HEK293 (cell line): ENCODE results near the gene SLC9A2.

Experiments used
- CTCF ChIA-PET: fragments of 350-600 bp; formaldehyde crosslinking; extraction: SDS; loops from one replicate; lab custom pipeline; 2021; ENCODE audit warnings: antibody characterized with exemption; lab: Yijun Ruan, JAX
- POLR2A ChIA-PET: fragments of 300-600 bp; formaldehyde crosslinking; extraction: SDS; loops from one replicate; lab custom pipeline; 2020; ENCODE audit warnings: antibody characterized with exemption, inconsistent platforms; lab: Yijun Ruan, JAX
- H3K27ac ChIP-seq: fragments of 200-500 bp; sonication (Bioruptor generic); 2 replicates; pipeline ENCODE4 v1.5.1; 2014; ENCODE audit warnings: low read depth, low read length, control low read depth, inconsistent platforms; ENCODE audit errors: extremely low read depth
- H3K36me3 ChIP-seq, 2 experiments: fragments of 200-500 bp in 1 of 2; sonication (Bioruptor generic) in 1 of 2; 1 replicate in 1 of 2; 2 replicates in 1 of 2; pipeline ENCODE4 v1.5.1; 2014 to 2017; ENCODE audit warnings: inconsistent platforms in 2 of 2, low read length in 2 of 2; ENCODE audit not compliant: control insufficient read depth in 2 of 2, insufficient read depth in 1 of 2
- H3K4me1 ChIP-seq: fragments of 200-500 bp; sonication (Bioruptor generic); 2 replicates; pipeline ENCODE4 v1.5.1; 2014; ENCODE audit warnings: mild to moderate bottlenecking, low read length, inconsistent platforms; ENCODE audit not compliant: control insufficient read depth, insufficient read depth
- H3K4me3 ChIP-seq: 2 replicates; pipeline ENCODE4 v1.5.1; 2011; ENCODE audit warnings: low read depth, mild to moderate bottlenecking, control low read depth, low read length, moderate library complexity
- H3K9me3 ChIP-seq: fragments of 200-500 bp; sonication (Bioruptor generic); 2 replicates; pipeline ENCODE4 v1.5.1; 2014; ENCODE audit warnings: low read depth, low read length, inconsistent platforms; ENCODE audit not compliant: control insufficient read depth, insufficient read depth
- KLF1 ChIP-seq: fragments of 450-650 bp; formaldehyde crosslinking; IDR thresholded peaks from 2 replicates; pipeline ENCODE4 v1.5.1; 2016; ENCODE audit warnings: missing biosample characterization, missing genetic modification characterization
- SCRT2 ChIP-seq: fragments of 450-650 bp; formaldehyde crosslinking; IDR thresholded peaks from 2 replicates; pipeline ENCODE4 v1.5.1; 2016; ENCODE audit warnings: missing biosample characterization, missing genetic modification characterization
- ZNF19 ChIP-seq: fragments of 450-650 bp; formaldehyde crosslinking; IDR thresholded peaks from 2 replicates; pipeline ENCODE4; 2016; ENCODE audit warnings: missing biosample characterization, missing genetic modification characterization, low read depth
- ZNF214 ChIP-seq: fragments of 450-650 bp; formaldehyde crosslinking; IDR thresholded peaks from 2 replicates; pipeline ENCODE4 v1.5.1; 2017; ENCODE audit warnings: missing biosample characterization, mild to moderate bottlenecking, missing genetic modification characterization, borderline replicate concordance
- ZNF221 ChIP-seq: fragments of 450-650 bp; formaldehyde crosslinking; IDR thresholded peaks from 2 replicates; pipeline ENCODE4 v1.5.1; 2017; ENCODE audit warnings: missing biosample characterization, missing genetic modification characterization, borderline replicate concordance
- ZNF324 ChIP-seq: fragments of 450-650 bp; formaldehyde crosslinking; IDR thresholded peaks from 2 replicates; pipeline ENCODE4 v1.5.1; 2016; ENCODE audit warnings: missing biosample characterization, missing genetic modification characterization
- ZNF37A ChIP-seq: fragments of 450-650 bp; IDR thresholded peaks from 2 replicates; pipeline ENCODE4 v1.5.1; 2018; ENCODE audit warnings: missing biosample characterization, missing genetic modification characterization
- ZNF544 ChIP-seq: fragments of 450-650 bp; formaldehyde crosslinking; IDR thresholded peaks from 2 replicates; pipeline ENCODE4 v1.5.0; 2017; ENCODE audit warnings: missing biosample characterization, missing genetic modification characterization
- ZNF792 ChIP-seq: fragments of 450-650 bp; formaldehyde crosslinking; IDR thresholded peaks from 2 replicates; pipeline ENCODE4 v1.5.1; 2016; ENCODE audit warnings: missing biosample characterization, missing genetic modification characterization
- ZNF830 ChIP-seq: fragments of 450-650 bp; IDR thresholded peaks from 2 replicates; pipeline ENCODE4 v1.5.0; 2018; ENCODE audit warnings: missing biosample characterization, missing genetic modification characterization, low read depth, mild to moderate bottlenecking, moderate library complexity
- ZNF843 ChIP-seq: fragments of 450-650 bp; formaldehyde crosslinking; IDR thresholded peaks from 2 replicates; pipeline ENCODE4 v1.5.1; 2016; ENCODE audit warnings: missing biosample characterization, missing genetic modification characterization
- TF ChIP-seq, protein P1 (sequence below): fragments of 450-650 bp; formaldehyde crosslinking; IDR thresholded peaks from 2 replicates; pipeline ENCODE4 v1.5.1; 2016; ENCODE audit warnings: missing biosample characterization, missing genetic modification characterization, low read depth
- TF ChIP-seq, protein P2 (sequence below): fragments of 450-650 bp; formaldehyde crosslinking; IDR thresholded peaks from 2 replicates; pipeline ENCODE4 v1.5.1; 2016; ENCODE audit warnings: missing biosample characterization, missing genetic modification characterization
- TF ChIP-seq, protein P3 (sequence below): fragments of 450-650 bp; formaldehyde crosslinking; conservative IDR thresholded peaks from 2 replicates; pipeline ENCODE4 v1.5.1; 2016; ENCODE audit warnings: low read depth, missing biosample characterization, missing genetic modification characterization
- TF ChIP-seq, protein P4 (sequence below): fragments of 450-650 bp; formaldehyde crosslinking; IDR thresholded peaks from 2 replicates; pipeline ENCODE4 v1.5.1; 2016; ENCODE audit warnings: missing biosample characterization, missing genetic modification characterization
- TF ChIP-seq, protein P5 (sequence below): fragments of 450-650 bp; formaldehyde crosslinking; IDR thresholded peaks from 2 replicates; pipeline ENCODE4 v1.5.1; 2016; ENCODE audit warnings: missing biosample characterization, missing genetic modification characterization
- TF ChIP-seq, protein P6 (sequence below): fragments of 450-650 bp; formaldehyde crosslinking; IDR thresholded peaks from 2 replicates; pipeline ENCODE4; 2016; ENCODE audit warnings: missing biosample characterization, missing genetic modification characterization

SLC9A2 gene

DNA sequence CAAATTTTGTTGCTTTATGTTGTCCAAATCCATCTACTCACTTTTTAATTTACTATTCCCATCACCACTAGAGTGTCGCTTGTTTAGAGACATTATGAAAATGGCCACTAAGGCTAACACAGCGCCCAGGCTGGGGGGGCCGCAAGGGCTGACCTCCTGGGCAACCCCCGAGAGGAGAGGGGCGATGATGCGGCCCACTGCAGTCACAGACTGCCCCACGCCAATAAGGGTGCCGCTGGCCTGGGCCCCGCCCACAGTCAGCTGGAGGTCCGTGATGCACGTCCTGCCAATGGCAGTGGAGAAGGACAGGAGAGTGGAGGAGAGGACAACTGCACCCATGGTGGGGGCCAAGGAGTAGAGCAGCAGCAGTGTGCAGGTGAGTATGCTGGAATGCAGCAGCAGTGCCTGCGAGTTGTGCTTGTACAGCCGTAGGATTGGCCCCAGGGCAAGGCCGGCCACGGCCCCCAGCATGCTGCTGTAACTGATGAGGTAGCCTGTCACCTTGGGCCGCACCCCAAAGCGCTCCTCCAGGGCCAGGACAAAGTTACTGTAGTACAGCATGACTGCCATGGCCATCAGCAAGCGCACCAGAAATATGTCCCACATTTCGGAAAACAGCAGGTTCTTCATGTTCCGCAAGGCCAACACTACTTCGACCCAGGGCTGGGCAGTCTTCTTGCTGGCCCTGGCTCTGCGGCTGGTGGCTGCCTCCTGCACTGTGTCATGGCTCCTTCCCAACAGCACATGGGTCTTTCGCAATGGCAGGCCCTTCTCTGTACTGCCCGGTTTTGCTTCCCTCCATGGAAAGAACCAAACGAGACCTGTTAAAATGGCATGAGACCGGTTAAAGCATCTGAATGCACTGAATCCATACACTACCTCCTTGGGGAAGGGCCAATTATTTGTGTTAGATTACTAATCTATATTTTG lies 99.3 kb downstream of the SLC9A2 start:
- CTCF ChIA-PET = no interaction called here
- Histone ChIP-seq H3K4me1 (no peaks in the 10 kb centered on the region), H3K27ac (no peak overlapping the region), H3K36me3 (peaks cover 32 to 68% of the 10 kb centered on the region in 2 experiments)
- TF ChIP-seq ZNF544 (no peak), ZNF324 (no peak), ZNF792 (tag by site-specific recombination) (no peak), ZNF830 (tag by site-specific recombination) (no peak), ZNF37A (tag by site-specific recombination) (no peak), ZNF221 (no peak), SCRT2 (tag by site-specific recombination) (no peak), ZNF214 (tag by site-specific recombination) (no peak), ZNF19 (tag by site-specific recombination) (no peak), ZNF843 (tag by site-specific recombination) (no peak)
- TF ChIP-seq, protein P1, sequence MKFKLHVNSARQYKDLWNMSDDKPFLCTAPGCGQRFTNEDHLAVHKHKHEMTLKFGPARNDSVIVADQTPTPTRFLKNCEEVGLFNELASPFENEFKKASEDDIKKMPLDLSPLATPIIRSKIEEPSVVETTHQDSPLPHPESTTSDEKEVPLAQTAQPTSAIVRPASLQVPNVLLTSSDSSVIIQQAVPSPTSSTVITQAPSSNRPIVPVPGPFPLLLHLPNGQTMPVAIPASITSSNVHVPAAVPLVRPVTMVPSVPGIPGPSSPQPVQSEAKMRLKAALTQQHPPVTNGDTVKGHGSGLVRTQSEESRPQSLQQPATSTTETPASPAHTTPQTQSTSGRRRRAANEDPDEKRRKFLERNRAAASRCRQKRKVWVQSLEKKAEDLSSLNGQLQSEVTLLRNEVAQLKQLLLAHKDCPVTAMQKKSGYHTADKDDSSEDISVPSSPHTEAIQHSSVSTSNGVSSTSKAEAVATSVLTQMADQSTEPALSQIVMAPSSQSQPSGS (tag by site-specific recombination) = no peak
- TF ChIP-seq, protein P2, sequence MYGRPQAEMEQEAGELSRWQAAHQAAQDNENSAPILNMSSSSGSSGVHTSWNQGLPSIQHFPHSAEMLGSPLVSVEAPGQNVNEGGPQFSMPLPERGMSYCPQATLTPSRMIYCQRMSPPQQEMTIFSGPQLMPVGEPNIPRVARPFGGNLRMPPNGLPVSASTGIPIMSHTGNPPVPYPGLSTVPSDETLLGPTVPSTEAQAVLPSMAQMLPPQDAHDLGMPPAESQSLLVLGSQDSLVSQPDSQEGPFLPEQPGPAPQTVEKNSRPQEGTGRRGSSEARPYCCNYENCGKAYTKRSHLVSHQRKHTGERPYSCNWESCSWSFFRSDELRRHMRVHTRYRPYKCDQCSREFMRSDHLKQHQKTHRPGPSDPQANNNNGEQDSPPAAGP = no peak
- TF ChIP-seq, protein P3, sequence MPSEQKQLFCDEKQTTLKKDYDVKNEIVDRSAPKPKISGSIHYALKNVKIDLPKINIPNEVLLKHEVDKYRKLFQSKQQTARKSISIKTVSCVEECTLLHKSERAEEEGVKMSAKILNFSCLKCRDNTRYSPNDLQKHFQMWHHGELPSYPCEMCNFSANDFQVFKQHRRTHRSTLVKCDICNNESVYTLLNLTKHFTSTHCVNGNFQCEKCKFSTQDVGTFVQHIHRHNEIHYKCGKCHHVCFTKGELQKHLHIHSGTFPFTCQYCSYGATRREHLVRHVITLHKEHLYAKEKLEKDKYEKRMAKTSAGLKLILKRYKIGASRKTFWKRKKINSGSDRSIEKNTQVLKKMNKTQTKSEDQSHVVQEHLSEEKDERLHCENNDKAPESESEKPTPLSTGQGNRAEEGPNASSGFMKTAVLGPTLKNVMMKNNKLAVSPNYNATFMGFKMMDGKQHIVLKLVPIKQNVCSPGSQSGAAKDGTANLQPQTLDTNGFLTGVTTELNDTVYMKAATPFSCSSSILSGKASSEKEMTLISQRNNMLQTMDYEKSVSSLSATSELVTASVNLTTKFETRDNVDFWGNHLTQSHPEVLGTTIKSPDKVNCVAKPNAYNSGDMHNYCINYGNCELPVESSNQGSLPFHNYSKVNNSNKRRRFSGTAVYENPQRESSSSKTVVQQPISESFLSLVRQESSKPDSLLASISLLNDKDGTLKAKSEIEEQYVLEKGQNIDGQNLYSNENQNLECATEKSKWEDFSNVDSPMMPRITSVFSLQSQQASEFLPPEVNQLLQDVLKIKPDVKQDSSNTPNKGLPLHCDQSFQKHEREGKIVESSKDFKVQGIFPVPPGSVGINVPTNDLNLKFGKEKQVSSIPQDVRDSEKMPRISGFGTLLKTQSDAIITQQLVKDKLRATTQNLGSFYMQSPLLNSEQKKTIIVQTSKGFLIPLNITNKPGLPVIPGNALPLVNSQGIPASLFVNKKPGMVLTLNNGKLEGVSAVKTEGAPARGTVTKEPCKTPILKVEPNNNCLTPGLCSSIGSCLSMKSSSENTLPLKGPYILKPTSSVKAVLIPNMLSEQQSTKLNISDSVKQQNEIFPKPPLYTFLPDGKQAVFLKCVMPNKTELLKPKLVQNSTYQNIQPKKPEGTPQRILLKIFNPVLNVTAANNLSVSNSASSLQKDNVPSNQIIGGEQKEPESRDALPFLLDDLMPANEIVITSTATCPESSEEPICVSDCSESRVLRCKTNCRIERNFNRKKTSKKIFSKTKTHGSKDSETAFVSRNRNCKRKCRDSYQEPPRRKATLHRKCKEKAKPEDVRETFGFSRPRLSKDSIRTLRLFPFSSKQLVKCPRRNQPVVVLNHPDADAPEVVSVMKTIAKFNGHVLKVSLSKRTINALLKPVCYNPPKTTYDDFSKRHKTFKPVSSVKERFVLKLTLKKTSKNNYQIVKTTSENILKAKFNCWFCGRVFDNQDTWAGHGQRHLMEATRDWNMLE (tag by site-specific recombination) = no peak
- TF ChIP-seq, protein P4, sequence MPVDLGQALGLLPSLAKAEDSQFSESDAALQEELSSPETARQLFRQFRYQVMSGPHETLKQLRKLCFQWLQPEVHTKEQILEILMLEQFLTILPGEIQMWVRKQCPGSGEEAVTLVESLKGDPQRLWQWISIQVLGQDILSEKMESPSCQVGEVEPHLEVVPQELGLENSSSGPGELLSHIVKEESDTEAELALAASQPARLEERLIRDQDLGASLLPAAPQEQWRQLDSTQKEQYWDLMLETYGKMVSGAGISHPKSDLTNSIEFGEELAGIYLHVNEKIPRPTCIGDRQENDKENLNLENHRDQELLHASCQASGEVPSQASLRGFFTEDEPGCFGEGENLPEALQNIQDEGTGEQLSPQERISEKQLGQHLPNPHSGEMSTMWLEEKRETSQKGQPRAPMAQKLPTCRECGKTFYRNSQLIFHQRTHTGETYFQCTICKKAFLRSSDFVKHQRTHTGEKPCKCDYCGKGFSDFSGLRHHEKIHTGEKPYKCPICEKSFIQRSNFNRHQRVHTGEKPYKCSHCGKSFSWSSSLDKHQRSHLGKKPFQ (tag by site-specific recombination) = no peak
- TF ChIP-seq, all 188 proteins: peak for 0
- Histone ChIP-seq H3K9me3 (no peaks in the 10 kb centered on the region), H3K4me3 (no peak overlapping the region)
- POLR2A ChIA-PET = no interaction called here

DNA sequence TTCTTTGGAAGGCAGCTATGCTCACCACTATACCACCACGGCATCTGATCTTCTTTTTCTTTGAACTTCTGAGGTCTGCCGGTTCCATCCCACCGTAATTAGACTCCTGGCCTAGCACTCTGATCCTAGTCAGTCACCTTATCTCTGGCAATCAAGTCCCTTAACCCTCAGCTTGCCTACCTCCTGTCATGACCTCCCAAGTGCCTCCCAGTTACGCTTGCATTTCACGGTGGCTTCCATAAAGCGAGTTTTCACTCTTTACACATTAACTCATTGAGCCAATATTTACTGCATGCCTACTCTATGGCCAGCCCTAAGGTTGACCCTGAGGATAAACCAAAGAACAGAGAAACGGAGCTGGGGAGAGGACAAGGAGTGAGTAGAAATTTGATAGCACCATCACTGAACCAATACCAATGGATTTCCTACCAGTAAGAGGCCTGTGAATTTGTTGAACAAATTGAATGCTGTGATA lies 104.7 kb downstream of the SLC9A2 start:
- POLR2A ChIA-PET = no interaction called here
- H3K36me3 ChIP-seq = peaks cover 19 to 85% of the 10 kb centered on the region in 2 experiments
- CTCF ChIA-PET = interaction anchor here (0.6 kb wide), 1 partner anchor 10 kb away, joined by 3 read pairs; no protein-coding TSS in a partner anchor

More for the DNA sequence above, 104.7 kb downstream of the SLC9A2 start:
- H3K9me3 ChIP-seq = no peaks in the 10 kb centered on the region
- no peak overlapping the region for H3K4me3 ChIP-seq
- no peak overlapping the region for H3K27ac ChIP-seq
- TF ChIP-seq, protein P5, sequence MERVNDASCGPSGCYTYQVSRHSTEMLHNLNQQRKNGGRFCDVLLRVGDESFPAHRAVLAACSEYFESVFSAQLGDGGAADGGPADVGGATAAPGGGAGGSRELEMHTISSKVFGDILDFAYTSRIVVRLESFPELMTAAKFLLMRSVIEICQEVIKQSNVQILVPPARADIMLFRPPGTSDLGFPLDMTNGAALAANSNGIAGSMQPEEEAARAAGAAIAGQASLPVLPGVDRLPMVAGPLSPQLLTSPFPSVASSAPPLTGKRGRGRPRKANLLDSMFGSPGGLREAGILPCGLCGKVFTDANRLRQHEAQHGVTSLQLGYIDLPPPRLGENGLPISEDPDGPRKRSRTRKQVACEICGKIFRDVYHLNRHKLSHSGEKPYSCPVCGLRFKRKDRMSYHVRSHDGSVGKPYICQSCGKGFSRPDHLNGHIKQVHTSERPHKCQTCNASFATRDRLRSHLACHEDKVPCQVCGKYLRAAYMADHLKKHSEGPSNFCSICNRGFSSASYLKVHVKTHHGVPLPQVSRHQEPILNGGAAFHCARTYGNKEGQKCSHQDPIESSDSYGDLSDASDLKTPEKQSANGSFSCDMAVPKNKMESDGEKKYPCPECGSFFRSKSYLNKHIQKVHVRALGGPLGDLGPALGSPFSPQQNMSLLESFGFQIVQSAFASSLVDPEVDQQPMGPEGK (tag by site-specific recombination) = no peak
- no peak for TF ChIP-seq KLF1
- TF ChIP-seq, protein P6, sequence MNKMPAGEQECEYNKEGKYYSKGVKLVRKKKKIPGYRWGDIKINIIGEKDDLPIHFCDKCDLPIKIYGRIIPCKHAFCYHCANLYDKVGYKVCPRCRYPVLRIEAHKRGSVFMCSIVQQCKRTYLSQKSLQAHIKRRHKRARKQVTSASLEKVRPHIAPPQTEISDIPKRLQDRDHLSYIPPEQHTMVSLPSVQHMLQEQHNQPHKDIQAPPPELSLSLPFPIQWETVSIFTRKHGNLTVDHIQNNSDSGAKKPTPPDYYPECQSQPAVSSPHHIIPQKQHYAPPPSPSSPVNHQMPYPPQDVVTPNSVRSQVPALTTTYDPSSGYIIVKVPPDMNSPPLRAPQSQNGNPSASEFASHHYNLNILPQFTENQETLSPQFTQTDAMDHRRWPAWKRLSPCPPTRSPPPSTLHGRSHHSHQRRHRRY (tag by site-specific recombination) = no peak
- H3K4me1 ChIP-seq = no peaks in the 10 kb centered on the region
